CD14-positive monocyte (primary cell): ENCODE results near the gene PLA2G2A. TPM values are rescaled to one million over a fixed set of nuclear protein-coding genes. Genes with fewer than 3 reads are reported as not detected.

Experiments
- DNase-seq, 3 donors: peaks; one replicate each; pipeline ENCODE4 v3.0.0-alpha.2; 2011 to 2022
- H2AFZ ChIP-seq: 2 replicates; pipeline ENCODE4 v1.6.0; 2012; ENCODE audit warnings: mild to moderate bottlenecking, low read depth, low read length, inconsistent platforms; ENCODE audit not compliant: insufficient read depth, poor library complexity, severe bottlenecking
- H3K27ac ChIP-seq, 2 donors: 1 replicate in 1 of 2; 2 replicates in 1 of 2; pipeline ENCODE4 v1.5.1; 2012 to 2013; ENCODE audit warnings: low read length in 2 of 2, control low read depth in 1 of 2, inconsistent platforms in 1 of 2, low read depth in 1 of 2, mild to moderate bottlenecking in 1 of 2
- H3K27me3 ChIP-seq, 2 donors: one replicate each; pipeline versions ENCODE4 v1.6.0 to v1.6.1; 2011 to 2013; ENCODE audit warnings: low read length in 2 of 2; ENCODE audit not compliant: control insufficient read depth in 2 of 2, insufficient read depth in 2 of 2
- H3K36me3 ChIP-seq, 2 donors: replicated peaks in 1 of 2; 1 replicate in 1 of 2; 2 replicates in 1 of 2; pipeline versions ENCODE4 v1.5.1 to v1.6.1; 2012 to 2013; ENCODE audit warnings: low read length in 2 of 2, control low read depth in 1 of 2, inconsistent platforms in 1 of 2, mild to moderate bottlenecking in 1 of 2; ENCODE audit not compliant: insufficient read depth in 2 of 2, control insufficient read depth in 1 of 2
- H3K4me1 ChIP-seq, 2 donors: 1 replicate in 1 of 2; 2 replicates in 1 of 2; pipeline versions ENCODE4 v1.5.1 to v1.6.1; 2012 to 2013; ENCODE audit warnings: low read length in 2 of 2, control low read depth in 1 of 2, inconsistent platforms in 1 of 2, mild to moderate bottlenecking in 1 of 2, moderate library complexity in 1 of 2; ENCODE audit not compliant: insufficient read depth in 2 of 2, control insufficient read depth in 1 of 2
- H3K4me2 ChIP-seq: replicated peaks from 2 replicates; pipeline ENCODE3; 2012; ENCODE audit warnings: low read length, moderate library complexity, mild to moderate bottlenecking; ENCODE audit not compliant: poor library complexity, severe bottlenecking; ENCODE audit errors: extremely low read depth
- H3K4me3 ChIP-seq, 3 experiments: fragments of 200-600 bp in 1 of 3; sonication (generic) in 1 of 3; replicated peaks in 1 of 3; 1 replicate in 2 of 3; 2 replicates in 1 of 3; pipeline ENCODE4 v1.5.1; 2011 to 2013; ENCODE audit warnings: low read length in 3 of 3, mild to moderate bottlenecking in 3 of 3, control low read depth in 2 of 3, low read depth in 2 of 3, inconsistent platforms in 1 of 3, moderate library complexity in 1 of 3
- H3K79me2 ChIP-seq: 2 replicates; pipeline ENCODE4 v1.6.0; 2012; ENCODE audit warnings: mild to moderate bottlenecking, control low read depth, inconsistent platforms, low read length, moderate library complexity; ENCODE audit not compliant: insufficient read depth
- H3K9ac ChIP-seq: 2 replicates; pipeline ENCODE4 v1.6.0; 2017; ENCODE audit warnings: low read length, mild to moderate bottlenecking; ENCODE audit not compliant: insufficient read depth, poor library complexity, severe bottlenecking
- H3K9me3 ChIP-seq, 2 donors: replicated peaks in 1 of 2; 1 replicate in 1 of 2; 2 replicates in 1 of 2; pipeline versions ENCODE4 v1.5.1 to v1.6.1; 2012 to 2013; ENCODE audit warnings: low read length in 2 of 2, control low read depth in 1 of 2; ENCODE audit not compliant: control insufficient read depth in 1 of 2, insufficient read depth in 1 of 2
- H4K20me1 ChIP-seq: 2 replicates; pipeline ENCODE4 v1.6.0; 2012; ENCODE audit warnings: mild to moderate bottlenecking, low read length, control low read depth, moderate library complexity; ENCODE audit not compliant: insufficient read depth
- H3K27ac Mint-ChIP-seq, 7 donors: one replicate each; pipeline ENCODE4 v1.8.0; 2020; ENCODE audit warnings: mild to moderate bottlenecking in 7 of 7, mixed read lengths in 7 of 7, moderate library complexity in 6 of 7, inconsistent platforms in 2 of 7
- H3K27me3 Mint-ChIP-seq, 3 donors: one replicate each; pipeline ENCODE4 v1.8.0; 2021 to 2022; ENCODE audit warnings: low read depth in 3 of 3, mild to moderate bottlenecking in 3 of 3, mixed read lengths in 3 of 3, moderate library complexity in 3 of 3, inconsistent platforms in 1 of 3
- H3K36me3 Mint-ChIP-seq, 2 donors: one replicate each; pipeline ENCODE4 v1.8.0; 2020; ENCODE audit warnings: mixed read lengths in 2 of 2, inconsistent platforms in 1 of 2, mild to moderate bottlenecking in 1 of 2
- H3K4me1 Mint-ChIP-seq: one replicate; pipeline ENCODE4 v1.8.0; 2020; ENCODE audit warnings: mild to moderate bottlenecking, mixed read lengths
- H3K4me3 Mint-ChIP-seq, 2 donors: one replicate each; pipeline ENCODE4 v1.8.0; 2020; ENCODE audit warnings: mild to moderate bottlenecking in 2 of 2, mixed read lengths in 2 of 2, moderate library complexity in 1 of 2
- H3K9me3 Mint-ChIP-seq, 7 donors: one replicate each; pipeline ENCODE4 v1.8.0; 2020 to 2022; ENCODE audit warnings: mixed read lengths in 7 of 7, mild to moderate bottlenecking in 6 of 7, moderate library complexity in 6 of 7, inconsistent platforms in 2 of 7
- WGBS: methylation state at CpG from one replicate; pipeline ENCODE4 v1.1.5; 2013; ENCODE audit warnings: missing lambda C conversion rate; ENCODE audit not compliant: insufficient coverage; 5-methylcytosine and 5-hydroxymethylcytosine counted together
- intact Hi-C, 2 donors: fragments of 100-400 bp; cut with micrococcal nuclease; formaldehyde crosslinking; loops; one replicate each; pipeline versions ENCODE4 v1.15.0 to v1.15.1; 2023
- polyA plus RNA-seq, 3 donors: library from polyadenylated mRNA; depleted of rRNA in 1 of 3; unstranded in 2 of 3; stranded (reverse) in 1 of 3; fragments of 300-500 nt in 2 of 3; fragments of >200 nt in 1 of 3; fragmentation: Illumina TruSeq in 2 of 3; gene quantifications; 1 replicate in 2 of 3; 2 replicates in 1 of 3; pipeline ENCODE4 v1.2.3, GENCODE V29; 2012 to 2021
- TF ChIP-seq, protein P1 (sequence below): fragments of 200-600 bp; IDR thresholded peaks from one replicate; pipeline ENCODE4 v1.8.0; 2022; ENCODE audit warnings: antibody characterized with exemption, mild to moderate bottlenecking

PLA2G2A gene
- polyA plus RNA-seq, 3 donors, result not detected

DNA sequence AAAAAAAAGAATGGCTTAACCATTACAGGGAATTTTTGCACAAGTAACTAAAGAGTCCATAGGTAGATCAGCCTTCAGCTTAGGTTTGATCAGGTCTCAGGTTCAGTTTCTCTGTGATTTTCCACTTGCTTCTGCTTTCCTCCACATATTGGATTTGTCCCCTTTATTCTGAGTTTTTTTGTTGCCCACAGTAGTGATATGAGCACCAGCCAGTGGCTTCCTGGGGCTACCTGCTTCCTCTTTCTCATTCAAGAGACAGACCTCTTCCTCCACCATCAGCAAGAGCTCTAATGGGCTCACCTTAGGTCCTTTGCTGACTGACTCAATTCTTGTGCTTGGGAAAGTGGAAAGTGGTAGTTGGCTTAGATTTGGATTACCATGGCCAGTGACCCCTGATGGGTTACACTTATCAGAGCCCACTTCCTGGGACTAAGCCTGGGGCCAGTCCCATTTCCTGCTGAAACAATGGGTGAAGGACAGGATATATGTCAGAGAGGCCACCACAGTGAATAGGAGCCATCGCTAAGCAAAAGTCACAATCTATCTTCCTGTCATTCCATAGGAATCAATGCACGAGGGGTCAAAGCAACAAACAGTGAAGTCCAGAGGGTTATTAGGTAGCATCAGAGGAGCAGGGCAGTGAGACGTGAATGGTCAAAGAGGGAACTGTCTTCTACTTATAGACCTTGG lies 43.2 kb downstream of the PLA2G2A start:
- H3K4me1 Mint-ChIP-seq, result no peaks in the 10 kb centered on the region
- H3K9ac ChIP-seq, result no peak overlapping the region
- peaks cover 21 to 23% of the 10 kb centered on the region in 2 donors for H3K9me3 ChIP-seq
- no CpG with 5 or more reads among the region's 3 CpGs for WGBS
- peaks cover 15 to 31% (median 22%) of the 10 kb centered on the region in 7 donors for H3K9me3 Mint-ChIP-seq
- H3K79me2 ChIP-seq, result no peaks in the 10 kb centered on the region
- H2AFZ ChIP-seq, result no peak overlapping the region
- H3K4me2 ChIP-seq, result no peak overlapping the region
- no peak overlapping the region for H3K27ac ChIP-seq
- H4K20me1 ChIP-seq, result no peaks in the 10 kb centered on the region
- H3K27ac Mint-ChIP-seq, result peak overlapping the region in 1 of 7 donors; percentile 50
- no peak overlapping the region for H3K4me3 ChIP-seq
- H3K27me3 ChIP-seq, result no peaks in the 10 kb centered on the region
- DNase-seq, result no peak
- TF ChIP-seq, protein P1, sequence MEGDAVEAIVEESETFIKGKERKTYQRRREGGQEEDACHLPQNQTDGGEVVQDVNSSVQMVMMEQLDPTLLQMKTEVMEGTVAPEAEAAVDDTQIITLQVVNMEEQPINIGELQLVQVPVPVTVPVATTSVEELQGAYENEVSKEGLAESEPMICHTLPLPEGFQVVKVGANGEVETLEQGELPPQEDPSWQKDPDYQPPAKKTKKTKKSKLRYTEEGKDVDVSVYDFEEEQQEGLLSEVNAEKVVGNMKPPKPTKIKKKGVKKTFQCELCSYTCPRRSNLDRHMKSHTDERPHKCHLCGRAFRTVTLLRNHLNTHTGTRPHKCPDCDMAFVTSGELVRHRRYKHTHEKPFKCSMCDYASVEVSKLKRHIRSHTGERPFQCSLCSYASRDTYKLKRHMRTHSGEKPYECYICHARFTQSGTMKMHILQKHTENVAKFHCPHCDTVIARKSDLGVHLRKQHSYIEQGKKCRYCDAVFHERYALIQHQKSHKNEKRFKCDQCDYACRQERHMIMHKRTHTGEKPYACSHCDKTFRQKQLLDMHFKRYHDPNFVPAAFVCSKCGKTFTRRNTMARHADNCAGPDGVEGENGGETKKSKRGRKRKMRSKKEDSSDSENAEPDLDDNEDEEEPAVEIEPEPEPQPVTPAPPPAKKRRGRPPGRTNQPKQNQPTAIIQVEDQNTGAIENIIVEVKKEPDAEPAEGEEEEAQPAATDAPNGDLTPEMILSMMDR, result no peak
- no peak overlapping the region for H3K4me3 Mint-ChIP-seq
- H3K36me3 ChIP-seq, result no peaks in the 10 kb centered on the region
- intact Hi-C loops, result no loop called here
- no peaks in the 10 kb centered on the region for H3K36me3 Mint-ChIP-seq
- H3K27me3 Mint-ChIP-seq, result peaks cover 1 to 6% (median 4%) of the 10 kb centered on the region in 3 donors
- H3K4me1 ChIP-seq, result no peaks in the 10 kb centered on the region

DNA sequence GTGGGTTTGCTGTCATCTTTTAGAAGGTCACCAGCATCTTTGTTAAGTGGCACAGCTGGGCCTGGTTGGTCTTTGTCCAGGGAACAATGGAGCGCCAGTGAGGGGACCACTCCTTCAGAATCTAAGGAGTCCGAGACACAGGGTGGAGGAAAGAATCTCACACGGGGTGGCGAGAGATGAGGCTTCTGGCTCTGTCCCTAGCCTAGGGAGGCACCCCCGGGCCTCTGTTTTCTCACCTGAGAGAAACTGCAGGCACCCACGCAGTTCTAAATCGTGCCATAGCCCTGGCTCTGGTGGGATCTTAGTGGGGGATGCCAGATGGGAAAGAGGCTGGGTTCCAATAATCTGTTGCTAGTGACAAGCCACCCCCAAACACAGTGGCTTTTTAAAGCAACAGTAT lies 45.1 kb downstream of the PLA2G2A start:
- no peak overlapping the region for H3K4me2 ChIP-seq
- peaks cover 26 to 29% of the 10 kb centered on the region in 2 donors for H3K9me3 ChIP-seq
- TF ChIP-seq, protein P1, result no peak
- H2AFZ ChIP-seq, result no peak overlapping the region
- no peaks in the 10 kb centered on the region for H3K4me1 ChIP-seq
- H3K9me3 Mint-ChIP-seq, result peaks cover 15 to 35% (median 30%) of the 10 kb centered on the region in 7 donors
- H3K27ac Mint-ChIP-seq, result no peak overlapping the region
- no peaks in the 10 kb centered on the region for H3K36me3 Mint-ChIP-seq
- intact Hi-C loops, result no loop called here
- H3K4me3 Mint-ChIP-seq, result no peak overlapping the region
- H3K4me3 ChIP-seq, result no peak overlapping the region
- no peaks in the 10 kb centered on the region for H3K36me3 ChIP-seq
- H3K27me3 ChIP-seq, result no peaks in the 10 kb centered on the region
- peaks cover 1 to 4% (median 2%) of the 10 kb centered on the region in 3 donors for H3K27me3 Mint-ChIP-seq
- H3K9ac ChIP-seq, result no peak overlapping the region
- no peaks in the 10 kb centered on the region for H3K4me1 Mint-ChIP-seq
- H4K20me1 ChIP-seq, result no peaks in the 10 kb centered on the region
- WGBS, result 89% methylated on average over 3 of the region's 7 CpGs
- no peak for DNase-seq
- H3K27ac ChIP-seq, result no peak overlapping the region
- H3K79me2 ChIP-seq, result no peaks in the 10 kb centered on the region
